ENCODE data around the gene PWWP2A.

Gene PWWP2A, protein sequence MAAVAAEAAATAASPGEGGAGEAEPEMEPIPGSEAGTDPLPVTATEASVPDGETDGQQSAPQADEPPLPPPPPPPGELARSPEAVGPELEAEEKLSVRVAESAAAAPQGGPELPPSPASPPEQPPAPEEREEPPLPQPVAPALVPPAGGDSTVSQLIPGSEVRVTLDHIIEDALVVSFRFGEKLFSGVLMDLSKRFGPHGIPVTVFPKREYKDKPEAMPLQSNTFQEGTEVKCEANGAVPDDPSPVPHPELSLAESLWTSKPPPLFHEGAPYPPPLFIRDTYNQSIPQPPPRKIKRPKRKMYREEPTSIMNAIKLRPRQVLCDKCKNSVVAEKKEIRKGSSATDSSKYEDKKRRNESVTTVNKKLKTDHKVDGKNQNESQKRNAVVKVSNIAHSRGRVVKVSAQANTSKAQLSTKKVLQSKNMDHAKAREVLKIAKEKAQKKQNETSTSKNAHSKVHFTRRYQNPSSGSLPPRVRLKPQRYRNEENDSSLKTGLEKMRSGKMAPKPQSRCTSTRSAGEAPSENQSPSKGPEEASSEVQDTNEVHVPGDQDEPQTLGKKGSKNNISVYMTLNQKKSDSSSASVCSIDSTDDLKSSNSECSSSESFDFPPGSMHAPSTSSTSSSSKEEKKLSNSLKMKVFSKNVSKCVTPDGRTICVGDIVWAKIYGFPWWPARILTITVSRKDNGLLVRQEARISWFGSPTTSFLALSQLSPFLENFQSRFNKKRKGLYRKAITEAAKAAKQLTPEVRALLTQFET
- long read RNA-seq, partial matches to known transcripts = 4 of 14 reads
- long read RNA-seq, other reads (novel, unspliced or antisense) = 5 of 14 reads

DNA sequence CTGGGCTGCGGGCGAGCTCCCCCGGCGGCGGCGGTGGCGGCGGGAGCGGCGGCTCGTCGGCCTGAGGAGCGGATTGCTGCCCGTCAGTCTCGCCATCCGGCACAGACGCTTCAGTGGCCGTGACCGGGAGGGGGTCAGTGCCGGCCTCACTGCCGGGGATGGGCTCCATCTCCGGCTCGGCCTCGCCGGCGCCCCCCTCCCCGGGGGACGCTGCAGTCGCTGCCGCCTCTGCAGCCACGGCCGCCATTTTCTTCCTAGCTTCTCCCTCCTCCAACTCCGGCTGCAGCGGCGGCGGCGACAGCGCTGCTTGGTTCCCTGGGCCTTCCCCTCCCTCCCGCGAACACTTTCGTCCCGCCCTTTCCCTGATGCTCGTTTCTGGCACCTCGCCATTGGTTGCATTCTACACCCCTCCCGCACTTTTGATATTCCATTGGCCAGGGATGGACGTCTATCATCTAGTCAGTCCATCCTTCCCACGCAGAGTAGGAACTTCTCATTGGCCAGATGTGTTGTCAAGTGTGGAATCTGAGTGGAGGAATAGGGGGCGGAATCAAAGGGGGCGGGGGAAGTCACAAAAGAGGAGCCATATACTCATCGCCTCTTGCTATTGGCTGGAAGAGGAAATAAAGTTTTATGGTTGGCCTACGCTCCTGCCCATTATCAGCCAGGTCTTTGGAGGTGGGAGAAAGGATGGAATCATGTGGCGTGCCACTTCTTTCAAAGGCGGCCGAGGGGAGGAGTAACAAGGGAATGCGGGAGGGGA lies at the start of gene PWWP2A:
PWWP2A (minus strand) TSS at position 309 of the 763 bp plus-strand sequence; CDS start at position 247, 62 bp downstream.
- TF ChIP-seq, protein P1, sequence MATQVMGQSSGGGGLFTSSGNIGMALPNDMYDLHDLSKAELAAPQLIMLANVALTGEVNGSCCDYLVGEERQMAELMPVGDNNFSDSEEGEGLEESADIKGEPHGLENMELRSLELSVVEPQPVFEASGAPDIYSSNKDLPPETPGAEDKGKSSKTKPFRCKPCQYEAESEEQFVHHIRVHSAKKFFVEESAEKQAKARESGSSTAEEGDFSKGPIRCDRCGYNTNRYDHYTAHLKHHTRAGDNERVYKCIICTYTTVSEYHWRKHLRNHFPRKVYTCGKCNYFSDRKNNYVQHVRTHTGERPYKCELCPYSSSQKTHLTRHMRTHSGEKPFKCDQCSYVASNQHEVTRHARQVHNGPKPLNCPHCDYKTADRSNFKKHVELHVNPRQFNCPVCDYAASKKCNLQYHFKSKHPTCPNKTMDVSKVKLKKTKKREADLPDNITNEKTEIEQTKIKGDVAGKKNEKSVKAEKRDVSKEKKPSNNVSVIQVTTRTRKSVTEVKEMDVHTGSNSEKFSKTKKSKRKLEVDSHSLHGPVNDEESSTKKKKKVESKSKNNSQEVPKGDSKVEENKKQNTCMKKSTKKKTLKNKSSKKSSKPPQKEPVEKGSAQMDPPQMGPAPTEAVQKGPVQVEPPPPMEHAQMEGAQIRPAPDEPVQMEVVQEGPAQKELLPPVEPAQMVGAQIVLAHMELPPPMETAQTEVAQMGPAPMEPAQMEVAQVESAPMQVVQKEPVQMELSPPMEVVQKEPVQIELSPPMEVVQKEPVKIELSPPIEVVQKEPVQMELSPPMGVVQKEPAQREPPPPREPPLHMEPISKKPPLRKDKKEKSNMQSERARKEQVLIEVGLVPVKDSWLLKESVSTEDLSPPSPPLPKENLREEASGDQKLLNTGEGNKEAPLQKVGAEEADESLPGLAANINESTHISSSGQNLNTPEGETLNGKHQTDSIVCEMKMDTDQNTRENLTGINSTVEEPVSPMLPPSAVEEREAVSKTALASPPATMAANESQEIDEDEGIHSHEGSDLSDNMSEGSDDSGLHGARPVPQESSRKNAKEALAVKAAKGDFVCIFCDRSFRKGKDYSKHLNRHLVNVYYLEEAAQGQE (IDR thresholded peaks at IDR 0.05; ENCODE audit: insufficient replicate concordance, low read depth) = peak; percentile 51
- 0 out of 2 replicates have a peak, but pooled peaks have one; percentile 40 for TF ChIP-seq GABPA (IDR thresholded peaks at IDR 0.05; ENCODE audit: low read depth)
- TF ChIP-seq SPI1 (IDR thresholded peaks at IDR 0.05; ENCODE audit: borderline replicate concordance, low read depth) = peak; percentile 36; the same call in 1 of the 2 replicates
- TF ChIP-seq, protein P2, sequence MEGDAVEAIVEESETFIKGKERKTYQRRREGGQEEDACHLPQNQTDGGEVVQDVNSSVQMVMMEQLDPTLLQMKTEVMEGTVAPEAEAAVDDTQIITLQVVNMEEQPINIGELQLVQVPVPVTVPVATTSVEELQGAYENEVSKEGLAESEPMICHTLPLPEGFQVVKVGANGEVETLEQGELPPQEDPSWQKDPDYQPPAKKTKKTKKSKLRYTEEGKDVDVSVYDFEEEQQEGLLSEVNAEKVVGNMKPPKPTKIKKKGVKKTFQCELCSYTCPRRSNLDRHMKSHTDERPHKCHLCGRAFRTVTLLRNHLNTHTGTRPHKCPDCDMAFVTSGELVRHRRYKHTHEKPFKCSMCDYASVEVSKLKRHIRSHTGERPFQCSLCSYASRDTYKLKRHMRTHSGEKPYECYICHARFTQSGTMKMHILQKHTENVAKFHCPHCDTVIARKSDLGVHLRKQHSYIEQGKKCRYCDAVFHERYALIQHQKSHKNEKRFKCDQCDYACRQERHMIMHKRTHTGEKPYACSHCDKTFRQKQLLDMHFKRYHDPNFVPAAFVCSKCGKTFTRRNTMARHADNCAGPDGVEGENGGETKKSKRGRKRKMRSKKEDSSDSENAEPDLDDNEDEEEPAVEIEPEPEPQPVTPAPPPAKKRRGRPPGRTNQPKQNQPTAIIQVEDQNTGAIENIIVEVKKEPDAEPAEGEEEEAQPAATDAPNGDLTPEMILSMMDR (IDR thresholded peaks at IDR 0.05; ENCODE audit: insufficient read depth, low read length) = no peak
- peak; percentile 70; the same call in 1 of the 2 replicates for TF ChIP-seq POLR2AphosphoS5 (IDR thresholded peaks at IDR 0.05; ENCODE audit: low read depth)
- Histone ChIP-seq H3K27me3 (ENCODE audit: insufficient read depth, poor library complexity, severe bottlenecking) (no peaks in the 10 kb centered on the region), H3K27ac (replicated peaks) (peak within 1 kb of the TSS; percentile 94), H3K4me3 (replicated peaks; ENCODE audit: insufficient read depth, low read length) (peak within 1 kb of the TSS; percentile 91)
- peak; percentile 99 to 100 for DNase-seq (ENCODE audit: low read depth in 1 of 2, low spot score in 1 of 2)

DNA sequence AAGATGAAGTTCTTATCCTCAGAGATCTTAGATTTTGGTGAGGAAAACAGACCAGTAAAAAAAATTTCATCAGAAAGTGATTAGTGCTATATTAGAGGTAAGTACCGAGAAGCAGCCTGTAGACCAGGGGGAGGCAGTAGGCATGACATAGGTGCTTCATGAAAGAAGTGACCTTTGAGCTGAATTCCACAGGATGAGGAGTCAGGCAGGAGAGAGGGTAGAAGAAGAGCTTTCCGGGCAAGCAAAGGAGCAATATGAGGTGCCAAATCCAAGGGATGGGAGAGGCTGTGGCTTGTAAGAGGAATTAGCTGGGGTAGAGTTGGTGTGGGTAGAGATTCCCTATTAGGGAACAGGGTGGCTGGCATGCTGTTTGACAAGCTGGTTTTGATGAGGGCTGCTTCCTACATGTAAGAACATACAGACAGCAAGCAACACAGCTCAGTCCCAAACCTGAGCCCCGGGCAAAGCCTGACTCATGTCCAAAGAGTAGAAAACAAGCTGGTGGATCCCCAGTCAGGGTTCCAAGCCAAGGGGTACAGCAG lies 48.4 kb upstream of the PWWP2A start:
- no peak for TF ChIP-seq POLR2AphosphoS5 (IDR thresholded peaks at IDR 0.05; ENCODE audit: low read depth)
- TF ChIP-seq GABPA (IDR thresholded peaks at IDR 0.05; ENCODE audit: low read depth) = no peak
- TF ChIP-seq, protein P1 (IDR thresholded peaks at IDR 0.05; ENCODE audit: insufficient replicate concordance, low read depth) = no peak
- TF ChIP-seq SPI1 (IDR thresholded peaks at IDR 0.05; ENCODE audit: borderline replicate concordance, low read depth) = no peak
- Histone ChIP-seq H3K27ac (replicated peaks) (no peak overlapping the region), H3K27me3 (ENCODE audit: insufficient read depth, poor library complexity, severe bottlenecking) (no peaks in the 10 kb centered on the region), H3K4me3 (replicated peaks; ENCODE audit: insufficient read depth, low read length) (no peak overlapping the region)
- DNase-seq (ENCODE audit: low read depth in 1 of 2, low spot score in 1 of 2) = no peak

DNA sequence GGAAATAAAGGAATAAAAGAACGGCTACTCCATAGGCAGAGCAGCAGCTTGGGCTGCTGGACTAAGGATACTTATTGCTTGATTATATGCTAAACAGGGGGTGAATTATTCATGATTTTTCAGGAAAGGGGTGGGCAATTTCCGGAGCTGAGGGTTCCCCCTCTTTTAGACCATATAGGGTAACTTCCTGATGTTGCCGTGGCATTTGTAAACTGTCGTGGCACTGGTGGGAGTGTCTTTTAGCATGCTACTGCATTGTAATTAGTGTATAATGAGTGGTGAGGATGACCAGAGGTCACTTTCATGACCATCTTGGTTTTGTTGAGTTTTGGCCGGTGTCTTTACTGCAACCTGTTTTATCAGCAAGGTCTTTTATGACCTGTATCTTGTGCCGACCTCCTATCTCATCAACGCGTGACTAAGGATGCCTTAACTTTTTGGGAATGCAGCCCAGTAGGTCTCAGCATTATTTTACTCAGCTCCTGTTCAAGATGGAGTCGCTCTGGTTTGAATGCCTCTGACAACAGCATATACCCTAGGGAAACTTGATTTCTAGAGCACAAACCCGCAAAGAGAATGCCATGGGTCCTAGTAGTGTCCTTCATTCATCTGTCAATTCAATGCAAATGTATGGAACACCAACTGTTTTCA lies 47.8 kb upstream of the PWWP2A start:
- no peak overlapping the region for H3K4me3 ChIP-seq (replicated peaks; ENCODE audit: insufficient read depth, low read length)
- TF ChIP-seq, protein P1 (IDR thresholded peaks at IDR 0.05; ENCODE audit: insufficient replicate concordance, low read depth) = no peak
- no peak for TF ChIP-seq SPI1 (IDR thresholded peaks at IDR 0.05; ENCODE audit: borderline replicate concordance, low read depth)
- TF ChIP-seq, protein P2 (IDR thresholded peaks at IDR 0.05; ENCODE audit: insufficient read depth, low read length) = no peak
- no peak for TF ChIP-seq GABPA (IDR thresholded peaks at IDR 0.05; ENCODE audit: low read depth)
- TF ChIP-seq POLR2AphosphoS5 (IDR thresholded peaks at IDR 0.05; ENCODE audit: low read depth) = no peak
- no peak for DNase-seq (ENCODE audit: low read depth in 1 of 2, low spot score in 1 of 2)
- H3K27ac ChIP-seq (replicated peaks) = no peak overlapping the region
- no peaks in the 10 kb centered on the region for H3K27me3 ChIP-seq (ENCODE audit: insufficient read depth, poor library complexity, severe bottlenecking)
